Activated CD8-positive, alpha-beta memory T cell treated with anti-CD3 and anti-CD28 coated beads for 1 hour (primary cell): ENCODE data around the gene SULT1C2.
"Not testable (repeated sequence)": the region's sequence is repeated elsewhere in the genome, so short reads cannot be mapped to it uniquely, and the experiment has no call there.

Source experiments
- DNase-seq, 2 donors: peaks; one replicate each; pipeline ENCODE4 v3.0.0-alpha.2; 2020; ENCODE audit warnings: low read depth in 1 of 2; ENCODE audit errors: extremely low read depth in 1 of 2

The SULT1C2 gene

GRCh38 chr2:108288534-108289106 lies at the start of gene SULT1C2:
Gene SULT1C2, plus strand, starts transcription at chr2:108288895. Its CDS starts 4,773 bp downstream, at chr2:108293668.
- DNase-seq = no peak

GRCh38 chr2:108239786-108240185 lies 48.9 kb upstream of the SULT1C2 start, which contains the start of gene SULT1C3:
Gene SULT1C3, plus strand, starts transcription at chr2:108239968. Its CDS starts 7,227 bp downstream, at chr2:108247195.
- DNase-seq = no peak

- DNase-seq = no peak
These were observed 47.7 kb upstream of the SULT1C2 start for GRCh38 chr2:108240966-108241365.

GRCh38 chr2:108243566-108243965 lies 45.1 kb upstream of the SULT1C2 start:
- DNase-seq = no peak

GRCh38 chr2:108244667-108245414 lies 43.9 kb upstream of the SULT1C2 start:
- no peak for DNase-seq

GRCh38 chr2:108253106-108253505 lies 35.6 kb upstream of the SULT1C2 start:
- DNase-seq = no peak

GRCh38 chr2:108257757-108258331 lies 30.9 kb upstream of the SULT1C2 start:
- no peak for DNase-seq

- DNase-seq = no peak
These were observed 27.9 kb upstream of the SULT1C2 start for GRCh38 chr2:108260773-108261172.

- no peak for DNase-seq
These were observed 26.7 kb upstream of the SULT1C2 start for GRCh38 chr2:108262036-108262435.

GRCh38 chr2:108263401-108263800 lies 25.3 kb upstream of the SULT1C2 start:
- no peak for DNase-seq

- no peak for DNase-seq
These were observed 22.5 kb upstream of the SULT1C2 start for GRCh38 chr2:108266218-108266617.

- DNase-seq = no peak
These were observed 21.6 kb upstream of the SULT1C2 start for GRCh38 chr2:108267101-108267500.

- DNase-seq = no peak
These were observed 20.7 kb upstream of the SULT1C2 start for GRCh38 chr2:108268001-108268400.

- DNase-seq = no peak
These were observed 18.3 kb upstream of the SULT1C2 start for GRCh38 chr2:108270346-108270745.

GRCh38 chr2:108270768-108271506 lies 17.8 kb upstream of the SULT1C2 start:
- DNase-seq = no peak

- DNase-seq = no peak
These were observed 16.9 kb upstream of the SULT1C2 start for GRCh38 chr2:108271691-108272253.

GRCh38 chr2:108278631-108279030 lies 10.1 kb upstream of the SULT1C2 start:
- DNase-seq = no peak

- DNase-seq = no peak
These were observed 9.2 kb upstream of the SULT1C2 start for GRCh38 chr2:108279468-108279867.

- DNase-seq = no peak
These were observed 8.2 kb upstream of the SULT1C2 start for GRCh38 chr2:108280466-108280865.

GRCh38 chr2:108284566-108284965 lies 4.1 kb upstream of the SULT1C2 start:
- not testable (repeated sequence) for DNase-seq

- no peak for DNase-seq
These were observed 3.1 kb upstream of the SULT1C2 start for GRCh38 chr2:108285616-108286015.
